Panc1 (cell line): ENCODE results near the gene THAP10.

Experiments used
- CTCF ChIP-seq: fragments of 450-650 bp; IDR thresholded peaks from 2 replicates; pipeline ENCODE4 v1.5.1; 2017; ENCODE audit warnings: mild to moderate bottlenecking
- REST ChIP-seq, 2 experiments: IDR thresholded peaks; 2 replicates each; pipeline ENCODE4 v1.6.1; 2011 to 2012; ENCODE audit warnings: low read depth in 2 of 2, control low read depth in 1 of 2, low read length in 1 of 2, mild to moderate bottlenecking in 1 of 2, moderate library complexity in 1 of 2; ENCODE audit not compliant: insufficient read depth in 1 of 2

GRCh38 chr15:70859998-70860397 lies 32.2 kb downstream of the THAP10 start:
- no peak for TF ChIP-seq CTCF
- TF ChIP-seq REST (IDR thresholded peaks at IDR 0.05; ENCODE audit: insufficient read depth in 1 of 2, low read depth in 2 of 2, low read length in 1 of 2), result no peak
